OCI-LY3 (cell line): ENCODE results near the gene C11orf16.

Experiments
- CTCF ChIP-seq: fragments of 200-600, 300-600 bp; sonication (generic); IDR thresholded peaks from 2 replicates; pipeline ENCODE4 v1.5.1; 2014; ENCODE audit warnings: antibody characterized with exemption, low read length, low read depth
- EZH2phosphoT487 ChIP-seq: fragments of 200-600 bp; shearing (Covaris generic); IDR thresholded peaks from 2 replicates; pipeline ENCODE4 v1.6.1; 2018; ENCODE audit warnings: antibody characterized with exemption, mixed run types, low read depth

GRCh38 chr11:8914661-8915018 is 18.1 kb downstream of the C11orf16 start:
- TF ChIP-seq CTCF: peak; percentile 7; the same call in 1 of the 2 replicates
- TF ChIP-seq EZH2phosphoT487: no peak
